DND-41 (cell line): ENCODE measurements around the gene HAO1.
"Not testable (repeated sequence)": the region's sequence is repeated elsewhere in the genome, so short reads cannot be mapped to it uniquely, and the experiment has no call there.

Source experiments
- ATAC-seq: fragments of 200-7000 bp; cut with Tn5 transposase; 3 replicates; pipeline ENCODE4 v1.9.1; 2021; ENCODE audit warnings: low read depth; ENCODE audit not compliant: insufficient read depth
- DNase-seq: peaks from one replicate; pipeline ENCODE4 v3.0.0-alpha.2; 2020
- H2AFZ ChIP-seq: 2 replicates; pipeline ENCODE4 v1.6.0; 2012; ENCODE audit warnings: low read depth, low read length
- H3K27ac ChIP-seq: 2 replicates; pipeline ENCODE4 v1.5.1; 2012; ENCODE audit warnings: low read length, inconsistent platforms
- H3K27me3 ChIP-seq: fragments of 200-600 bp; sonication (generic); 2 replicates; pipeline ENCODE4 v1.6.0; 2012; ENCODE audit warnings: low read length, mild to moderate bottlenecking, inconsistent platforms; ENCODE audit not compliant: insufficient read depth, poor library complexity
- H3K36me3 ChIP-seq: 2 replicates; pipeline ENCODE4 v1.5.1; 2012; ENCODE audit warnings: low read length, inconsistent platforms; ENCODE audit not compliant: insufficient read depth
- H3K4me1 ChIP-seq: 2 replicates; pipeline ENCODE4 v1.5.1; 2012; ENCODE audit warnings: mild to moderate bottlenecking, low read length; ENCODE audit not compliant: insufficient read depth
- H3K4me2 ChIP-seq: 2 replicates; pipeline ENCODE4 v1.6.0; 2012; ENCODE audit warnings: mild to moderate bottlenecking, moderate library complexity, low read length, inconsistent platforms; ENCODE audit not compliant: insufficient read depth
- H3K4me3 ChIP-seq, 2 experiments: fragments of 200-600 bp in 1 of 2; shearing (Covaris generic) in 1 of 2; 2 replicates each; pipeline ENCODE4 v1.5.1; 2012 to 2016; ENCODE audit warnings: inconsistent platforms in 2 of 2, low read length in 2 of 2, mild to moderate bottlenecking in 2 of 2, low read depth in 1 of 2, moderate library complexity in 1 of 2
- H3K79me2 ChIP-seq: 2 replicates; pipeline ENCODE4 v1.6.0; 2012; ENCODE audit warnings: low read length, inconsistent platforms; ENCODE audit not compliant: insufficient read depth
- H3K9ac ChIP-seq: 2 replicates; pipeline ENCODE4 v1.6.0; 2012; ENCODE audit warnings: low read depth, mild to moderate bottlenecking, inconsistent platforms, low read length, moderate library complexity
- H3K9me3 ChIP-seq: 2 replicates; pipeline ENCODE4 v1.5.1; 2012; ENCODE audit warnings: low read length, moderate library complexity, mild to moderate bottlenecking, inconsistent platforms; ENCODE audit not compliant: insufficient read depth, severe bottlenecking
- H4K20me1 ChIP-seq: 2 replicates; pipeline ENCODE4 v1.6.0; 2012; ENCODE audit warnings: low read length; ENCODE audit not compliant: insufficient read depth
- EZH2 ChIP-seq: IDR thresholded peaks from 3 replicates; pipeline ENCODE4 v1.6.1; 2012; ENCODE audit warnings: borderline replicate concordance, low read depth, mild to moderate bottlenecking, moderate library complexity, low read length, inconsistent platforms; ENCODE audit not compliant: severe bottlenecking
- TF ChIP-seq, protein P1 (sequence below): IDR thresholded peaks from 2 replicates; pipeline ENCODE4 v1.5.1; 2012; ENCODE audit warnings: borderline replicate concordance, low read length, moderate library complexity, mild to moderate bottlenecking; ENCODE audit not compliant: poor library complexity, severe bottlenecking; ENCODE audit errors: extremely low read depth

The HAO1 gene

DNA sequence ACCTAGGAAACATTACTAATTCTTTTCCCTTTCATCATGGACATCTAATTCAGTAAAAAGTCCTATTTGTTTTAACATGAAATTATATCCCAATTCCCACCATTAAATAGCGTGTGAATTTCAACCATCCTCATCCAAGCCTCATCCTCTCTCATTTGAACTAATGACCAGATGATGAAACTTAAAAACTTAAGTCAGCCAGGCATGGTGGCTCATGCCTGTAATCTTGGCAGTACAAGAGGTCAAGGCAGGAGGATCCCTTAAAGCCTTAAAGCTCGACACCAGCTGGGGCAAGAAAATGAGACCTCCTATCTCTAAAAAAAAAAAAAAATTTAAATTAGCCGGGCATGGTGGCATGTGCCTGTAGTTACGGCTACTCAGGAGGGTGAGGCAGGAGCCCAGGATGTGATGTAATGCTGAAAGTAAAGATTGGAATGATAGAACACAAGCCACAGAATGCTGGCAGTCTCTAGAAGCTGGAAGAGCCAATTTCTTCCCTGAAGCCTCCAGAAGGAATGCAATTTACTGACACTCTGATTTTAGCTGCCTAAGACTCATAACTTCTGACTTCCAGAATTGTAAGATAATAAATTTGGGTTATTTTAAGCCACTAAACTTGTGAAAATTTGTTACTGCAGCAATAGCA, 27.1 kb upstream of the HAO1 start:
- no peak overlapping the region for H3K4me3 ChIP-seq
- no peaks in the 10 kb centered on the region for H3K4me1 ChIP-seq
- no peak overlapping the region for H3K9ac ChIP-seq
- H3K9me3 ChIP-seq, result no peaks in the 10 kb centered on the region
- H4K20me1 ChIP-seq, result no peaks in the 10 kb centered on the region
- H3K27ac ChIP-seq, result no peak overlapping the region
- DNase-seq (no peak), ATAC-seq (no peak)
- TF ChIP-seq EZH2, result no peak
- TF ChIP-seq, protein P1, sequence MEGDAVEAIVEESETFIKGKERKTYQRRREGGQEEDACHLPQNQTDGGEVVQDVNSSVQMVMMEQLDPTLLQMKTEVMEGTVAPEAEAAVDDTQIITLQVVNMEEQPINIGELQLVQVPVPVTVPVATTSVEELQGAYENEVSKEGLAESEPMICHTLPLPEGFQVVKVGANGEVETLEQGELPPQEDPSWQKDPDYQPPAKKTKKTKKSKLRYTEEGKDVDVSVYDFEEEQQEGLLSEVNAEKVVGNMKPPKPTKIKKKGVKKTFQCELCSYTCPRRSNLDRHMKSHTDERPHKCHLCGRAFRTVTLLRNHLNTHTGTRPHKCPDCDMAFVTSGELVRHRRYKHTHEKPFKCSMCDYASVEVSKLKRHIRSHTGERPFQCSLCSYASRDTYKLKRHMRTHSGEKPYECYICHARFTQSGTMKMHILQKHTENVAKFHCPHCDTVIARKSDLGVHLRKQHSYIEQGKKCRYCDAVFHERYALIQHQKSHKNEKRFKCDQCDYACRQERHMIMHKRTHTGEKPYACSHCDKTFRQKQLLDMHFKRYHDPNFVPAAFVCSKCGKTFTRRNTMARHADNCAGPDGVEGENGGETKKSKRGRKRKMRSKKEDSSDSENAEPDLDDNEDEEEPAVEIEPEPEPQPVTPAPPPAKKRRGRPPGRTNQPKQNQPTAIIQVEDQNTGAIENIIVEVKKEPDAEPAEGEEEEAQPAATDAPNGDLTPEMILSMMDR, result no peak
- no peak overlapping the region for H2AFZ ChIP-seq
- H3K4me2 ChIP-seq, result no peak overlapping the region
- H3K36me3 ChIP-seq, result no peaks in the 10 kb centered on the region
- H3K79me2 ChIP-seq, result no peaks in the 10 kb centered on the region
- H3K27me3 ChIP-seq, result peaks cover 5% of the 10 kb centered on the region

DNA sequence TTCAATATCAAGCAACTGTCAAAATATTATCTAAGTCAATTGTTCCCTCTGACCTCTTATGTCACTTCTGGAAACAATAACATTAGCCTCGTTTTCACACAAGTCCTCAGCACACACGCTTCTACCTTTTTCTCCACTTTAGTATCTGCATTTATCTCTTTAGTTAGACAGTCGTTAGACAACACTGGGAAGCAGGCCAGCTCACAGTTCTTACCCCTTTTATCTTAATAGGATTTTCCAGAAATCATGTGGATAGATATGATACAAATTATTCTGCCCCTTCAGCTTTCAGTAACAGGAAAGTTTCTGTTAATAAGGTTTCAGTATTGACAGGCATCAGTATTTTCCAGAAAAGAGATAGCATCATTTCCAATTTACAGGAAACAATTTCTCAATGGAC, 25.9 kb upstream of the HAO1 start:
- no peak for TF ChIP-seq EZH2
- TF ChIP-seq, protein P1, result no peak
- H3K4me1 ChIP-seq, result no peaks in the 10 kb centered on the region
- H3K9ac ChIP-seq, result no peak overlapping the region
- no peak for DNase-seq
- no peaks in the 10 kb centered on the region for H3K9me3 ChIP-seq
- H3K4me3 ChIP-seq, result no peak overlapping the region
- H4K20me1 ChIP-seq, result no peaks in the 10 kb centered on the region
- no peak for ATAC-seq
- H2AFZ ChIP-seq, result no peak overlapping the region
- no peaks in the 10 kb centered on the region for H3K36me3 ChIP-seq
- peaks cover 3% of the 10 kb centered on the region for H3K27me3 ChIP-seq
- no peak overlapping the region for H3K27ac ChIP-seq
- no peaks in the 10 kb centered on the region for H3K79me2 ChIP-seq
- H3K4me2 ChIP-seq, result no peak overlapping the region

DNA sequence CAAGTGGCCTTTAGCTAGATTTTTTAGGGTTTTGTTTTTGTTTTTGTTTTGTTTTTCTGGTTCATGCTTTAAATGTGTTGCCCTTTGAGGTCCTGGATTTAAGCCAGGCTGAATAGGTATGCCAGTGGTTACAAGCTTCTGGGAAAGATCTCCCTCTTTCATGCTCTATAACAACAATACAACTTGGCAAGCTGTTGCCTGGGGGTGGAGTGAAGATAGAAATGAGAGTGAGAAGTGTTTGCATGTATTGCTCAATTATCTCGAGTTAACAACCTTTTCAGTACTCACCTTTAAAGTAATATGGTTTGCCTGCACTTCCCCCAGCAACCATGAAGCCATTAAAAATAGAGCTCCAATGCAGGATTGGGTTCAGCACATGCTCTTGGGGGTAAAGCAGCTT, 19.2 kb upstream of the HAO1 start:
- H3K4me3 ChIP-seq, result no peak overlapping the region
- H3K79me2 ChIP-seq, result no peaks in the 10 kb centered on the region
- H3K36me3 ChIP-seq, result no peaks in the 10 kb centered on the region
- no peak overlapping the region for H2AFZ ChIP-seq
- no peak for ATAC-seq
- no peaks in the 10 kb centered on the region for H3K4me1 ChIP-seq
- no peak overlapping the region for H3K4me2 ChIP-seq
- no peak for DNase-seq
- no peak overlapping the region for H3K27ac ChIP-seq
- H3K9ac ChIP-seq, result no peak overlapping the region
- peaks cover 2% of the 10 kb centered on the region for H3K9me3 ChIP-seq
- no peak for TF ChIP-seq EZH2
- TF ChIP-seq, protein P1, result no peak
- no peaks in the 10 kb centered on the region for H3K27me3 ChIP-seq
- H4K20me1 ChIP-seq, result no peaks in the 10 kb centered on the region

DNA sequence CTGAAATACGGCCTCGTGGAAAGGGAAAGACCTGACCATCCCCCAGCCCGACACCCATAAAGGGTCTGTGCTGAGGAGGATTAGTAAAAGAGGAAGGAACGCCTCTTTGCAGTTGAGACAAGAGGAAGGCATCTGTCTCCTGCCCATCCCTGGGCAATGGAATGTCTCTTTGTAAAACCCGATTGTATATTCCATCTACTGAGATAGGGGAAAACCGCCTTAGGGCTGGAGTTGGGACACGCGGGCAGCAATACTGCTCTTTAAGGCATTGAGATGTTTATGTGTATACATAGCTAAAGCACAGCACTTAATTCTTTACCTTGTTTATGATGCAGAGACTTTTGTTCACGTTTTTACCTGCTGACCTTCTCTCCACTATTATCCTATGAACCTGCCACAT, 16.3 kb upstream of the HAO1 start:
- H3K79me2 ChIP-seq, DNase-seq, H3K4me1 ChIP-seq, H3K9ac ChIP-seq, H3K4me3 ChIP-seq, H3K27me3 ChIP-seq, H3K9me3 ChIP-seq, H4K20me1 ChIP-seq, H3K27ac ChIP-seq, H3K36me3 ChIP-seq, H3K4me2 ChIP-seq, ATAC-seq, H2AFZ ChIP-seq: not testable (repeated sequence)
